ENCODE measurements around the gene CAMK2D.
"Not testable (repeated sequence)": the region's sequence is repeated elsewhere in the genome, so short reads cannot be mapped to it uniquely, and the experiment has no call there.

CAMK2D gene

GRCh38 chr4:113695328-113696169 is 66.0 kb downstream of the CAMK2D start:
- H3K27ac ChIP-seq = no peak overlapping the region
- no peak for TF ChIP-seq CTCF (conservative IDR thresholded peaks at IDR 0.05)

GRCh38 chr4:113694008-113694407 is 67.5 kb downstream of the CAMK2D start:
- no peak for TF ChIP-seq CTCF (conservative IDR thresholded peaks at IDR 0.05)
- peak overlapping the region; percentile 74 for H3K27ac ChIP-seq

- TF ChIP-seq CTCF (conservative IDR thresholded peaks at IDR 0.05) = no peak
- H3K27ac ChIP-seq = peak overlapping the region; percentile 74
Observed at GRCh38 chr4:113692809-113693411, 68.6 kb downstream of the CAMK2D start.

GRCh38 chr4:113691676-113692075 is 69.9 kb downstream of the CAMK2D start:
- TF ChIP-seq CTCF (conservative IDR thresholded peaks at IDR 0.05) = no peak

GRCh38 chr4:113689394-113689793 is 72.1 kb downstream of the CAMK2D start:
- no peak overlapping the region for H3K27ac ChIP-seq
- no peak for TF ChIP-seq CTCF (conservative IDR thresholded peaks at IDR 0.05)

More at GRCh38 chr4:113691676-113692075, 69.9 kb downstream of the CAMK2D start:
- H3K27ac ChIP-seq = no peak overlapping the region

DNA sequence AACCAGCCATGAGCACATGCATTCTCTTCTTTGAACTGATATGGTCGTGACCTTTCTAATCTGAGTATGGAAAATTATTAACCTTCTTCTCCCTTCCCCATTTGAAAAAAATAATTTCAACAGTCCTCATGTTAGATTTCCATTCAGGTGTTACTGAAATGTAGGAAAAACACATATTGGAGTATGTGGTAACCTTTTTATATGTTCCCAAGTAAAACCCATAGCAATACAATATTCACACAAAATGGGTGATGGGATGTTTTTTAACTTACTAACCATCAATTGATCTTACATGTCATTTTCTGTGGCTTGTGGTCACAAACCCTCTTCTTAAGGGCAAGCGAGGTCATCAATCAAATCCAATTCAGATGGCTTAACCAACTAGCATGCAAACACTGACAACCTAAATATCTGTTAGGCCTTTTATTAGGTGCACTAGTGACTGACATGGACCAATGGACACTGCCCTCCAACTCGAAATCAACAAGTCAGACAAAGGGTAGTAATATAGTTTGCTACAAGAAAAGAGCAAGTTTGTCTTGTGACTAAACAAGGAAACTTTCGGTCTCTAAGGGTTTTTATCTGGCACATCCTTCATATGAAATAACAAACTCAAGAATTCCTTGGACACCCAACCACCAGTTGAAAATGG is 74.3 kb downstream of the CAMK2D start:
- no peak for TF ChIP-seq CTCF (conservative IDR thresholded peaks at IDR 0.05)
- H3K27ac ChIP-seq = no peak overlapping the region

- H3K27ac ChIP-seq = not testable (repeated sequence)
Observed at GRCh38 chr4:113685157-113685556, 76.4 kb downstream of the CAMK2D start.

Measured in VCaP (cell line).